NB4 (cell line): ENCODE measurements around the gene SHISAL1.

Experiments
- POLR2A ChIP-seq: IDR thresholded peaks from 2 replicates; pipeline ENCODE4 v1.6.1; 2011; ENCODE audit warnings: mild to moderate bottlenecking; ENCODE audit not compliant: insufficient read length; ENCODE audit errors: extremely low read depth
- TF ChIP-seq, protein P1 (sequence below): IDR thresholded peaks from one replicate; pipeline ENCODE4 v1.5.1; 2012; ENCODE audit warnings: low read depth, low read length

DNA sequence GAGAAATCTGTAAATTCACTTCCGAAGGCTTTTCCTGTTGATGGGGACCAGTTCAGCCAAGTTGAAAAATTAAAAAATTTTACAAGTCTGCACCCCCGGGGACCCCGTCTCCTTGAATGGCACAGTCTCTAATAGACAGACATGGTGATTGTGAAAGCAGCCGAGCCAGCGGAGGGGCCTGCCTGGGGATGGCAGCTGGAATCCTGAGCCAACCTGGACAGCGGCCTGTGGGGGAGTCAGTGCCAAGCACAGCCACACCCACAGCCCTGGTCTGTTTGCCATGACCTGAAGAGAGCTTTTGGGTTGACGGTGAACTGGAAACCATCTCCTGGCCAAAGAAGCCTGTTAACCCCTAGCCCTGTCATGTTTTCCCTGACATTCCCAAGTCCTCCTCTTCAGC, 67.3 kb downstream of the SHISAL1 start:
- TF ChIP-seq, protein P1, sequence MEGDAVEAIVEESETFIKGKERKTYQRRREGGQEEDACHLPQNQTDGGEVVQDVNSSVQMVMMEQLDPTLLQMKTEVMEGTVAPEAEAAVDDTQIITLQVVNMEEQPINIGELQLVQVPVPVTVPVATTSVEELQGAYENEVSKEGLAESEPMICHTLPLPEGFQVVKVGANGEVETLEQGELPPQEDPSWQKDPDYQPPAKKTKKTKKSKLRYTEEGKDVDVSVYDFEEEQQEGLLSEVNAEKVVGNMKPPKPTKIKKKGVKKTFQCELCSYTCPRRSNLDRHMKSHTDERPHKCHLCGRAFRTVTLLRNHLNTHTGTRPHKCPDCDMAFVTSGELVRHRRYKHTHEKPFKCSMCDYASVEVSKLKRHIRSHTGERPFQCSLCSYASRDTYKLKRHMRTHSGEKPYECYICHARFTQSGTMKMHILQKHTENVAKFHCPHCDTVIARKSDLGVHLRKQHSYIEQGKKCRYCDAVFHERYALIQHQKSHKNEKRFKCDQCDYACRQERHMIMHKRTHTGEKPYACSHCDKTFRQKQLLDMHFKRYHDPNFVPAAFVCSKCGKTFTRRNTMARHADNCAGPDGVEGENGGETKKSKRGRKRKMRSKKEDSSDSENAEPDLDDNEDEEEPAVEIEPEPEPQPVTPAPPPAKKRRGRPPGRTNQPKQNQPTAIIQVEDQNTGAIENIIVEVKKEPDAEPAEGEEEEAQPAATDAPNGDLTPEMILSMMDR = no peak
- no peak for TF ChIP-seq POLR2A
